ENCODE data around the gene TFCP2.

Gene TFCP2

DNA sequence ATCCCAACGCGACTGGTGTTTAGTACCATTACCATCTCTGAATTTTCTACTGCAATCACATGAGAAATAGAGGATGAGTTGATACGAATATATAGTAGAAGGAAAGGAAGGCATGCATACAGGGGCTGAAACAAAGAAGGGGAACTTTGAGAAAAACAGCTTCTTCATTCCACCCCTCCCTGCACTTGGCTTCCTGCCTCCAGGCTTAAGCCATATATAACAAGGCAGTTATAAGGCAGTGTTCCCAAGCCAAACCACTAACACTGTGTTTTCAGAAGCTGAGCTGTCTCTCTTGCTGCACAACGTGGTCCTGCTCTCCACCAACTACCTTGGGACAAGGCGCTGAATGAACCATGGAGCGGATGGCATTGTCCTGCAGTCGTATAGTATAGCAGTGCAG, 113.8 kb downstream of the TFCP2 start:
- no peak for TF ChIP-seq ZNF501 (tag by site-specific recombination; IDR thresholded peaks at IDR 0.05)
- no peak for TF ChIP-seq ZBTB7A (tag by site-specific recombination; IDR thresholded peaks at IDR 0.05; ENCODE audit: low read depth)
- TF ChIP-seq ZNF175 (tag by site-specific recombination; IDR thresholded peaks at IDR 0.05): no peak
- TF ChIP-seq IKZF3 (tag by site-specific recombination; IDR thresholded peaks at IDR 0.05): no peak
- no peak for TF ChIP-seq ZNF768 (tag by site-specific recombination; IDR thresholded peaks at IDR 0.05)
- TF ChIP-seq ZNF843 (tag by site-specific recombination; IDR thresholded peaks at IDR 0.05): no peak
- TF ChIP-seq SCRT2 (tag by site-specific recombination; IDR thresholded peaks at IDR 0.05): no peak
- no peak for TF ChIP-seq ZNF341 (tag by site-specific recombination; IDR thresholded peaks at IDR 0.05; ENCODE audit: low read depth)
- TF ChIP-seq ZNF626 (tag by site-specific recombination; IDR thresholded peaks at IDR 0.05): no peak
- ChIA-PET CTCF (no interaction called here), POLR2A (no interaction called here)
- Histone ChIP-seq H3K4me3 (ENCODE audit: low read depth, low read length) (no peak overlapping the region), H3K4me1 (ENCODE audit: control insufficient read depth, insufficient read depth, low read length) (no peaks in the 10 kb centered on the region), H3K27ac (ENCODE audit: extremely low read depth, low read depth, low read length) (no peak overlapping the region), H3K36me3 (ENCODE audit: control insufficient read depth in 2 of 2, insufficient read depth in 1 of 2, low read length in 2 of 2) (peaks cover 43 to 93% of the 10 kb centered on the region in 2 experiments), H3K9me3 (ENCODE audit: control insufficient read depth, insufficient read depth, low read depth, low read length) (no peaks in the 10 kb centered on the region)

DNA sequence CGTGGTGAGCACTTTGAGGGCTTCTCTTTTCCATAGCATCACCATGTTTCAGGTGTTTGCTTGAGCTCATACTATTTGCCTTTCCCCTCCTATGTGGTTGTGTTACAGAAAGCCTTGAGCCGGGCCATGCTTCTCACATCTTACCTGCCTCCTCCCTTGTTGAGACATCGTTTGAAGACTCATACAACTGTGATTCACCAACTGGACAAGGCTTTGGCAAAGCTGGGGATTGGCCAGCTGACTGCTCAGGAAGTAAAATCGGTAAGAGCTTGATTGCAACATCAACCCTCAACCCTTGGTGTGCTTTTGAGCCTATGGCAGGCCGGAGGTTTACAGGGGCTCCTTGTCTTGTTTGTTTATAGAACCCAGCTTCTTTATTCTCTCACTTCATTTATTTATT, 116.7 kb downstream of the TFCP2 start:
- H3K27ac ChIP-seq (ENCODE audit: extremely low read depth, low read depth, low read length): no peak overlapping the region
- TF ChIP-seq ZNF530 (tag by site-specific recombination; IDR thresholded peaks at IDR 0.05; ENCODE audit: low read depth) (no peak), ZNF843 (tag by site-specific recombination; IDR thresholded peaks at IDR 0.05) (no peak), ZNF114 (tag by site-specific recombination; IDR thresholded peaks at IDR 0.05) (no peak), ZNF214 (tag by site-specific recombination; IDR thresholded peaks at IDR 0.05; ENCODE audit: borderline replicate concordance) (no peak), SCRT2 (tag by site-specific recombination; IDR thresholded peaks at IDR 0.05) (no peak), KLF7 (tag by site-specific recombination; IDR thresholded peaks at IDR 0.05; ENCODE audit: borderline replicate concordance) (no peak), ZNF514 (tag by site-specific recombination; IDR thresholded peaks at IDR 0.05) (no peak), HOXC10 (CRISPR knock-in tag; IDR thresholded peaks at IDR 0.05) (no peak)
- TF ChIP-seq, protein P1, sequence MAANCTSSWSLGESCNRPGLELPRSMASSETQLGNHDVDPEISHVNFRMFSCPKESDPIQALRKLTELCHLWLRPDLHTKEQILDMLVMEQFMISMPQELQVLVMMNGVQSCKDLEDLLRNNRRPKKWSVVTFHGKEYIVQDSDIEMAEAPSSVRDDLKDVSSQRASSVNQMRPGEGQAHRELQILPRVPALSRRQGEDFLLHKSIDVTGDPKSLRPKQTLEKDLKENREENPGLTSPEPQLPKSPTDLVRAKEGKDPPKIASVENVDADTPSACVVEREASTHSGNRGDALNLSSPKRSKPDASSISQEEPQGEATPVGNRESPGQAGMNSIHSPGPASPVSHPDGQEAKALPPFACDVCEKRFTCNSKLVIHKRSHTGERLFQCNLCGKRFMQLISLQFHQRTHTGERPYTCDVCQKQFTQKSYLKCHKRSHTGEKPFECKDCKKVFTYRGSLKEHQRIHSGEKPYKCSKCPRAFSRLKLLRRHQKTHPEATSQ (tag by site-specific recombination; IDR thresholded peaks at IDR 0.05): no peak
- TF ChIP-seq, protein P2, sequence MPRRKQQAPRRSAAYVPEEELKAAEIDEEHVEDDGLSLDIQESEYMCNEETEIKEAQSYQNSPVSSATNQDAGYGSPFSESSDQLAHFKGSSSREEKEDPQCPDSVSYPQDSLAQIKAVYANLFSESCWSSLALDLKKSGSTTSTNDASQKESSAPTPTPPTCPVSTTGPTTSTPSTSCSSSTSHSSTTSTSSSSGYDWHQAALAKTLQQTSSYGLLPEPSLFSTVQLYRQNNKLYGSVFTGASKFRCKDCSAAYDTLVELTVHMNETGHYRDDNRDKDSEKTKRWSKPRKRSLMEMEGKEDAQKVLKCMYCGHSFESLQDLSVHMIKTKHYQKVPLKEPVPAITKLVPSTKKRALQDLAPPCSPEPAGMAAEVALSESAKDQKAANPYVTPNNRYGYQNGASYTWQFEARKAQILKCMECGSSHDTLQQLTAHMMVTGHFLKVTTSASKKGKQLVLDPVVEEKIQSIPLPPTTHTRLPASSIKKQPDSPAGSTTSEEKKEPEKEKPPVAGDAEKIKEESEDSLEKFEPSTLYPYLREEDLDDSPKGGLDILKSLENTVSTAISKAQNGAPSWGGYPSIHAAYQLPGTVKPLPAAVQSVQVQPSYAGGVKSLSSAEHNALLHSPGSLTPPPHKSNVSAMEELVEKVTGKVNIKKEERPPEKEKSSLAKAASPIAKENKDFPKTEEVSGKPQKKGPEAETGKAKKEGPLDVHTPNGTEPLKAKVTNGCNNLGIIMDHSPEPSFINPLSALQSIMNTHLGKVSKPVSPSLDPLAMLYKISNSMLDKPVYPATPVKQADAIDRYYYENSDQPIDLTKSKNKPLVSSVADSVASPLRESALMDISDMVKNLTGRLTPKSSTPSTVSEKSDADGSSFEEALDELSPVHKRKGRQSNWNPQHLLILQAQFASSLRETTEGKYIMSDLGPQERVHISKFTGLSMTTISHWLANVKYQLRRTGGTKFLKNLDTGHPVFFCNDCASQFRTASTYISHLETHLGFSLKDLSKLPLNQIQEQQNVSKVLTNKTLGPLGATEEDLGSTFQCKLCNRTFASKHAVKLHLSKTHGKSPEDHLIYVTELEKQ (tag by site-specific recombination; IDR thresholded peaks at IDR 0.05; ENCODE audit: borderline replicate concordance): no peak
- H3K9me3 ChIP-seq (ENCODE audit: control insufficient read depth, insufficient read depth, low read depth, low read length): no peaks in the 10 kb centered on the region
- POLR2A ChIA-PET: no interaction called here
- H3K36me3 ChIP-seq (ENCODE audit: control insufficient read depth in 2 of 2, insufficient read depth in 1 of 2, low read length in 2 of 2): peaks cover 44 to 86% of the 10 kb centered on the region in 2 experiments
- no peak overlapping the region for H3K4me3 ChIP-seq (ENCODE audit: low read depth, low read length)
- CTCF ChIA-PET: interaction anchor here (0.6 kb wide), 1 partner anchor 70 kb away, joined by 3 read pairs; no protein-coding TSS in a partner anchor
- H3K4me1 ChIP-seq (ENCODE audit: control insufficient read depth, insufficient read depth, low read length): no peaks in the 10 kb centered on the region

DNA sequence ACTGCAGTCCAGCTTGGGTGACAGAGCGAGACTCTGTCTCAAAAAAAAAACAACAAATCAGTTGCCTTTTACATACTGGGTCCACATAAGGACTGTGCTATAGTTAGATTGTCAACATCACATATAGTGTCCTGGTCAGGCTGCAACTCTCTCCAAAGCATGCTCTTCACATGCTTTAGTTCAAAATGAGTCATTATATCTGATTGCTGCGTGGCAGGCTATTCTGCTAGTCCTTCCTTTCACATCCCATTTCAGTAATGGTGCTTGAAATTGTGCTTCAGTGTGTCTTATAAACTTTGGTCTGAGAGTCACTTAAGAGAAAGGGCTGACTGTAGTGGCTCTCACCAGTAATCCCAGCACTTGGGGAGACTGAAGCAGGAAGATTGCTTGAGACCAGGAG, 117.9 kb downstream of the TFCP2 start:
- Histone ChIP-seq H3K36me3 (ENCODE audit: control insufficient read depth in 2 of 2, insufficient read depth in 1 of 2, low read length in 2 of 2) (peaks cover 48 to 77% of the 10 kb centered on the region in 2 experiments), H3K4me1 (ENCODE audit: control insufficient read depth, insufficient read depth, low read length) (no peaks in the 10 kb centered on the region), H3K27ac (ENCODE audit: extremely low read depth, low read depth, low read length) (no peak overlapping the region), H3K4me3 (ENCODE audit: low read depth, low read length) (no peak overlapping the region), H3K9me3 (ENCODE audit: control insufficient read depth, insufficient read depth, low read depth, low read length) (no peaks in the 10 kb centered on the region)
- ChIA-PET POLR2A (no interaction called here), CTCF (no interaction called here)
- TF ChIP-seq ZNF664 (tag by site-specific recombination; IDR thresholded peaks at IDR 0.05) (no peak), ZNF629 (tag by site-specific recombination; IDR thresholded peaks at IDR 0.05) (no peak), ZFP41 (tag by site-specific recombination; IDR thresholded peaks at IDR 0.05; ENCODE audit: borderline replicate concordance) (no peak), ZNF248 (tag by site-specific recombination; IDR thresholded peaks at IDR 0.05) (no peak), ZNF169 (tag by site-specific recombination; IDR thresholded peaks at IDR 0.05) (no peak)
- TF ChIP-seq, protein P3, sequence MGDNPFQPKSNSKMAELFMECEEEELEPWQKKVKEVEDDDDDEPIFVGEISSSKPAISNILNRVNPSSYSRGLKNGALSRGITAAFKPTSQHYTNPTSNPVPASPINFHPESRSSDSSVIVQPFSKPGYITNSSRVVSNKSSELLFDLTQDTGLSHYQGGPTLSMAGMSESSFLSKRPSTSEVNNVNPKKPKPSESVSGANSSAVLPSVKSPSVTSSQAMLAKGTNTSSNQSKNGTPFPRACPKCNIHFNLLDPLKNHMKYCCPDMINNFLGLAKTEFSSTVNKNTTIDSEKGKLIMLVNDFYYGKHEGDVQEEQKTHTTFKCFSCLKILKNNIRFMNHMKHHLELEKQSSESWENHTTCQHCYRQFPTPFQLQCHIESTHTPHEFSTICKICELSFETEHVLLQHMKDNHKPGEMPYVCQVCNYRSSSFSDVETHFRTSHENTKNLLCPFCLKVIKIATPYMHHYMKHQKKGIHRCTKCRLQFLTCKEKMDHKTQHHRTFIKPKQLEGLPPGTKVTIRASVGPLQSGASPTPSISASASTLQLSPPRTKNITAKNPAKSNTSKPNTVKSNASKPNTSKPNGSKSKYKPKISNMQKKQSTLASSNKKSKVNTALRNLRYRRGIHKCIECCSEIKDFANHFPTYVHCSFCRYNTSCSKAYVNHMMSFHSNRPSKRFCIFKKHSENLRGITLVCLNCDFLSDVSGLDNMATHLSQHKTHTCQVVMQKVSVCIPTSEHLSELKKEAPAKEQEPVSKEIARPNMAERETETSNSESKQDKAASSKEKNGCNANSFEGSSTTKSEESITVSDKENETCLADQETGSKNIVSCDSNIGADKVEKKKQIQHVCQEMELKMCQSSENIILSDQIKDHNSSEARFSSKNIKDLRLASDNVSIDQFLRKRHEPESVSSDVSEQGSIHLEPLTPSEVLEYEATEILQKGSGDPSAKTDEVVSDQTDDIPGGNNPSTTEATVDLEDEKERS (tag by site-specific recombination; IDR thresholded peaks at IDR 0.05): no peak
